ENCODE data around the gene LRRTM4. TPM values are rescaled to one million over a fixed set of nuclear protein-coding genes. Genes with fewer than 3 reads are reported as not detected.

The LRRTM4 gene
- polyA plus RNA-seq, 1 donor from 2014 or later = 37.1 TPM

DNA sequence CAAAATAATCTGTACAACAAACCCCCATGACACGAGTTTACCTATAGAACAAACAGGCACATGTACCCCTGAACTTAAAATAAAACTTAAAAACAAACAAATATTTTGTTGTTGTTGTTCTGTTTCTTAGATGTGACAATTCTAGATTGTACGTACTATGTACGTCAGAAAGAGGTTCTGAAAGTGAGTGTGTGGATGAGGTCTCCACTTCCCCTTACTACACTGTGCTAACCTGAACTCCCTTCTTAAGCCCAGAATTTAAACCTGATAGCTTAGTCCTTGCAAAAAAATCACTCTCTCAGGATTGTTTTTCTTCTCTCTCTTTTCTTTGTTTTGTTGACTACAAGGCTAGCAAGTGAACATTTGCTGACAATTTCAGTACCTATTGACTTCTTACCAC, 581.6 kb downstream of the LRRTM4 start:
- Histone ChIP-seq H3K27me3 (ENCODE audit: insufficient read depth, low read depth, low read length) (no peaks in the 10 kb centered on the region), H3K36me3 (ENCODE audit: insufficient read depth, low read length) (no peaks in the 10 kb centered on the region), H3K27ac (ENCODE audit: low read length) (no peak overlapping the region), H3K9me2 (ENCODE audit: insufficient read depth, low read length) (no peaks in the 10 kb centered on the region), H3K4me2 (ENCODE audit: low read length) (no peak overlapping the region), H3K79me2 (replicated peaks; ENCODE audit: insufficient read depth, low read length) (no peaks in the 10 kb centered on the region), H3K9ac (ENCODE audit: low read length) (no peak overlapping the region), H3F3A (ENCODE audit: insufficient read depth, low read length, poor library complexity, severe bottlenecking) (no peaks in the 10 kb centered on the region), H3K9me3 (ENCODE audit: low read length) (no peaks in the 10 kb centered on the region), H3K4me3 (ENCODE audit: low read length) (no peak overlapping the region), H4K20me1 (ENCODE audit: insufficient read depth) (no peaks in the 10 kb centered on the region), H2AFZ (ENCODE audit: low read depth, low read length) (no peak overlapping the region)
- TF ChIP-seq SMC3 (conservative IDR thresholded peaks at IDR 0.05; ENCODE audit: poor library complexity) = no peak
- no peak for TF ChIP-seq MXI1 (conservative IDR thresholded peaks at IDR 0.05; ENCODE audit: poor library complexity, severe bottlenecking)
- no peak for TF ChIP-seq EP300 (conservative IDR thresholded peaks at IDR 0.05; ENCODE audit: poor library complexity, severe bottlenecking)
- no peak for TF ChIP-seq EZH2 (IDR thresholded peaks at IDR 0.05; ENCODE audit: borderline replicate concordance, insufficient read depth, low read length, poor library complexity, severe bottlenecking)
- TF ChIP-seq TAF1 (IDR thresholded peaks at IDR 0.05; ENCODE audit: low read depth) = no peak
- TF ChIP-seq, protein P1, sequence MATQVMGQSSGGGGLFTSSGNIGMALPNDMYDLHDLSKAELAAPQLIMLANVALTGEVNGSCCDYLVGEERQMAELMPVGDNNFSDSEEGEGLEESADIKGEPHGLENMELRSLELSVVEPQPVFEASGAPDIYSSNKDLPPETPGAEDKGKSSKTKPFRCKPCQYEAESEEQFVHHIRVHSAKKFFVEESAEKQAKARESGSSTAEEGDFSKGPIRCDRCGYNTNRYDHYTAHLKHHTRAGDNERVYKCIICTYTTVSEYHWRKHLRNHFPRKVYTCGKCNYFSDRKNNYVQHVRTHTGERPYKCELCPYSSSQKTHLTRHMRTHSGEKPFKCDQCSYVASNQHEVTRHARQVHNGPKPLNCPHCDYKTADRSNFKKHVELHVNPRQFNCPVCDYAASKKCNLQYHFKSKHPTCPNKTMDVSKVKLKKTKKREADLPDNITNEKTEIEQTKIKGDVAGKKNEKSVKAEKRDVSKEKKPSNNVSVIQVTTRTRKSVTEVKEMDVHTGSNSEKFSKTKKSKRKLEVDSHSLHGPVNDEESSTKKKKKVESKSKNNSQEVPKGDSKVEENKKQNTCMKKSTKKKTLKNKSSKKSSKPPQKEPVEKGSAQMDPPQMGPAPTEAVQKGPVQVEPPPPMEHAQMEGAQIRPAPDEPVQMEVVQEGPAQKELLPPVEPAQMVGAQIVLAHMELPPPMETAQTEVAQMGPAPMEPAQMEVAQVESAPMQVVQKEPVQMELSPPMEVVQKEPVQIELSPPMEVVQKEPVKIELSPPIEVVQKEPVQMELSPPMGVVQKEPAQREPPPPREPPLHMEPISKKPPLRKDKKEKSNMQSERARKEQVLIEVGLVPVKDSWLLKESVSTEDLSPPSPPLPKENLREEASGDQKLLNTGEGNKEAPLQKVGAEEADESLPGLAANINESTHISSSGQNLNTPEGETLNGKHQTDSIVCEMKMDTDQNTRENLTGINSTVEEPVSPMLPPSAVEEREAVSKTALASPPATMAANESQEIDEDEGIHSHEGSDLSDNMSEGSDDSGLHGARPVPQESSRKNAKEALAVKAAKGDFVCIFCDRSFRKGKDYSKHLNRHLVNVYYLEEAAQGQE (IDR thresholded peaks at IDR 0.05; ENCODE audit: borderline replicate concordance) = no peak
- TF ChIP-seq RAD21 (conservative IDR thresholded peaks at IDR 0.05) = no peak
- no peak for TF ChIP-seq POLR2AphosphoS5 (IDR thresholded peaks at IDR 0.05)
- TF ChIP-seq, protein P2, sequence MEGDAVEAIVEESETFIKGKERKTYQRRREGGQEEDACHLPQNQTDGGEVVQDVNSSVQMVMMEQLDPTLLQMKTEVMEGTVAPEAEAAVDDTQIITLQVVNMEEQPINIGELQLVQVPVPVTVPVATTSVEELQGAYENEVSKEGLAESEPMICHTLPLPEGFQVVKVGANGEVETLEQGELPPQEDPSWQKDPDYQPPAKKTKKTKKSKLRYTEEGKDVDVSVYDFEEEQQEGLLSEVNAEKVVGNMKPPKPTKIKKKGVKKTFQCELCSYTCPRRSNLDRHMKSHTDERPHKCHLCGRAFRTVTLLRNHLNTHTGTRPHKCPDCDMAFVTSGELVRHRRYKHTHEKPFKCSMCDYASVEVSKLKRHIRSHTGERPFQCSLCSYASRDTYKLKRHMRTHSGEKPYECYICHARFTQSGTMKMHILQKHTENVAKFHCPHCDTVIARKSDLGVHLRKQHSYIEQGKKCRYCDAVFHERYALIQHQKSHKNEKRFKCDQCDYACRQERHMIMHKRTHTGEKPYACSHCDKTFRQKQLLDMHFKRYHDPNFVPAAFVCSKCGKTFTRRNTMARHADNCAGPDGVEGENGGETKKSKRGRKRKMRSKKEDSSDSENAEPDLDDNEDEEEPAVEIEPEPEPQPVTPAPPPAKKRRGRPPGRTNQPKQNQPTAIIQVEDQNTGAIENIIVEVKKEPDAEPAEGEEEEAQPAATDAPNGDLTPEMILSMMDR (IDR thresholded peaks at IDR 0.05; ENCODE audit: poor library complexity, severe bottlenecking) = no peak

DNA sequence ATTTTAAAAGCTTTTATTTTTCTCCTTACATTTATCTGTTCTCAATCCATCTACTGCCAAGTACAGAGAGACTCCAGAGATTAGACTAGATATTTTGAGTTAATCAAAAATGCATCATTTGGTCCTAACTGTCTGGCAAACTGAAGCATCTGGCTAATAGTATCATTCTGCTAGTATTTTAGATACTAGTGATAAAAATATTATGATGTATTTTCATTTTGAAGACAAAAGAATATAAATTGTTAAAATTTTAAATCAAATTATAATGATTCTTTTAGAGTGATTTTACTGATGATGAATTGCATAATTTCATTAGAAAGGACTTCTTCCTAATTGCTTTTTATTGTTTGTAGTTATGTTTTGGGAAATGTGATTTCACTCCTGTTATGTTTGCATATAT, 584.0 kb downstream of the LRRTM4 start:
- no peaks in the 10 kb centered on the region for H3K79me2 ChIP-seq (replicated peaks; ENCODE audit: insufficient read depth, low read length)
- no peaks in the 10 kb centered on the region for H3K36me3 ChIP-seq (ENCODE audit: insufficient read depth, low read length)
- TF ChIP-seq EP300 (conservative IDR thresholded peaks at IDR 0.05; ENCODE audit: poor library complexity, severe bottlenecking) (no peak), MXI1 (conservative IDR thresholded peaks at IDR 0.05; ENCODE audit: poor library complexity, severe bottlenecking) (no peak), EZH2 (IDR thresholded peaks at IDR 0.05; ENCODE audit: borderline replicate concordance, insufficient read depth, low read length, poor library complexity, severe bottlenecking) (no peak), POLR2AphosphoS5 (IDR thresholded peaks at IDR 0.05) (no peak), SMC3 (conservative IDR thresholded peaks at IDR 0.05; ENCODE audit: poor library complexity) (no peak), TAF1 (IDR thresholded peaks at IDR 0.05; ENCODE audit: low read depth) (no peak), RAD21 (conservative IDR thresholded peaks at IDR 0.05) (no peak)
- TF ChIP-seq, protein P1 (IDR thresholded peaks at IDR 0.05; ENCODE audit: borderline replicate concordance) = no peak
- TF ChIP-seq, protein P2 (IDR thresholded peaks at IDR 0.05; ENCODE audit: poor library complexity, severe bottlenecking) = no peak
- H3K27ac ChIP-seq (ENCODE audit: low read length) = no peak overlapping the region
- no peak overlapping the region for H2AFZ ChIP-seq (ENCODE audit: low read depth, low read length)
- no peaks in the 10 kb centered on the region for H3F3A ChIP-seq (ENCODE audit: insufficient read depth, low read length, poor library complexity, severe bottlenecking)
- H3K9me2 ChIP-seq (ENCODE audit: insufficient read depth, low read length) = no peaks in the 10 kb centered on the region
- H3K4me3 ChIP-seq (ENCODE audit: low read length) = no peak overlapping the region
- H3K9ac ChIP-seq (ENCODE audit: low read length) = no peak overlapping the region
- no peak overlapping the region for H3K4me2 ChIP-seq (ENCODE audit: low read length)
- no peaks in the 10 kb centered on the region for H4K20me1 ChIP-seq (ENCODE audit: insufficient read depth)
- H3K9me3 ChIP-seq (ENCODE audit: low read length) = no peaks in the 10 kb centered on the region
- no peaks in the 10 kb centered on the region for H3K27me3 ChIP-seq (ENCODE audit: insufficient read depth, low read depth, low read length)
